Activated naive CD8-positive, alpha-beta T cell (primary cell): ENCODE data around the gene CDH11.

ENCODE experiments used
- H3K27ac Mint-ChIP-seq: one replicate; pipeline ENCODE4 v1.8.0; 2021; ENCODE audit warnings: mixed read lengths
- H3K27me3 Mint-ChIP-seq: one replicate; pipeline ENCODE4 v1.8.0; 2021; ENCODE audit warnings: mixed read lengths
- H3K36me3 Mint-ChIP-seq: one replicate; pipeline ENCODE4 v1.8.0; 2021; ENCODE audit warnings: mixed read lengths
- H3K4me1 Mint-ChIP-seq: one replicate; pipeline ENCODE4 v1.8.0; 2021; ENCODE audit warnings: low read depth, mixed read lengths
- H3K4me3 Mint-ChIP-seq: one replicate; pipeline ENCODE4 v1.8.0; 2021; ENCODE audit warnings: mild to moderate bottlenecking, mixed read lengths
- H3K9me3 Mint-ChIP-seq: one replicate; pipeline ENCODE4 v1.8.0; 2021; ENCODE audit warnings: low read depth, mixed read lengths

The CDH11 gene

GRCh38 chr16:65068151-65068740, 53.6 kb downstream of the CDH11 start:
- Mint-ChIP-seq H3K9me3 (peaks cover 8% of the 10 kb centered on the region), H3K27ac (no peak overlapping the region), H3K36me3 (no peaks in the 10 kb centered on the region), H3K4me1 (no peaks in the 10 kb centered on the region), H3K27me3 (peaks cover 2% of the 10 kb centered on the region), H3K4me3 (no peak overlapping the region)

GRCh38 chr16:65066651-65067050, 55.2 kb downstream of the CDH11 start:
- no peaks in the 10 kb centered on the region for H3K36me3 Mint-ChIP-seq
- H3K27me3 Mint-ChIP-seq, result peaks cover 2% of the 10 kb centered on the region
- H3K9me3 Mint-ChIP-seq, result peaks cover 8% of the 10 kb centered on the region
- no peak overlapping the region for H3K27ac Mint-ChIP-seq
- H3K4me3 Mint-ChIP-seq, result no peak overlapping the region
- H3K4me1 Mint-ChIP-seq, result no peaks in the 10 kb centered on the region

- Mint-ChIP-seq H3K9me3 (peaks cover 6% of the 10 kb centered on the region), H3K36me3 (no peaks in the 10 kb centered on the region), H3K4me1 (no peaks in the 10 kb centered on the region), H3K27ac (no peak overlapping the region), H3K4me3 (no peak overlapping the region), H3K27me3 (peaks cover 2% of the 10 kb centered on the region)
Measured at GRCh38 chr16:65065031-65065430, 56.8 kb downstream of the CDH11 start.

GRCh38 chr16:65064131-65064530, 57.7 kb downstream of the CDH11 start:
- H3K27me3 Mint-ChIP-seq, result peaks cover 2% of the 10 kb centered on the region
- H3K27ac Mint-ChIP-seq, result no peak overlapping the region
- no peaks in the 10 kb centered on the region for H3K36me3 Mint-ChIP-seq
- no peaks in the 10 kb centered on the region for H3K4me1 Mint-ChIP-seq
- peaks cover 9% of the 10 kb centered on the region for H3K9me3 Mint-ChIP-seq
- no peak overlapping the region for H3K4me3 Mint-ChIP-seq

- no peaks in the 10 kb centered on the region for H3K4me1 Mint-ChIP-seq
- no peaks in the 10 kb centered on the region for H3K36me3 Mint-ChIP-seq
- peaks cover 9% of the 10 kb centered on the region for H3K9me3 Mint-ChIP-seq
- no peak overlapping the region for H3K27ac Mint-ChIP-seq
- peaks cover 2% of the 10 kb centered on the region for H3K27me3 Mint-ChIP-seq
- no peak overlapping the region for H3K4me3 Mint-ChIP-seq
Measured at GRCh38 chr16:65062736-65063583, 58.9 kb downstream of the CDH11 start.

- H3K27me3 Mint-ChIP-seq, result peaks cover under 1% of the 10 kb centered on the region
- H3K4me1 Mint-ChIP-seq, result no peaks in the 10 kb centered on the region
- no peak overlapping the region for H3K27ac Mint-ChIP-seq
- H3K36me3 Mint-ChIP-seq, result no peaks in the 10 kb centered on the region
- H3K4me3 Mint-ChIP-seq, result no peak overlapping the region
- peaks cover 7% of the 10 kb centered on the region for H3K9me3 Mint-ChIP-seq
Measured at GRCh38 chr16:65061935-65062518, 59.8 kb downstream of the CDH11 start.

GRCh38 chr16:65061263-65061662, 60.6 kb downstream of the CDH11 start:
- Mint-ChIP-seq H3K36me3 (no peaks in the 10 kb centered on the region), H3K9me3 (peaks cover 6% of the 10 kb centered on the region), H3K4me3 (no peak overlapping the region), H3K27me3 (no peaks in the 10 kb centered on the region), H3K27ac (no peak overlapping the region), H3K4me1 (no peaks in the 10 kb centered on the region)

GRCh38 chr16:65059406-65059980, 62.4 kb downstream of the CDH11 start:
- H3K27me3 Mint-ChIP-seq, result no peaks in the 10 kb centered on the region
- peaks cover 11% of the 10 kb centered on the region for H3K9me3 Mint-ChIP-seq
- H3K4me3 Mint-ChIP-seq, result no peak overlapping the region
- H3K27ac Mint-ChIP-seq, result no peak overlapping the region
- H3K4me1 Mint-ChIP-seq, result no peaks in the 10 kb centered on the region
- no peaks in the 10 kb centered on the region for H3K36me3 Mint-ChIP-seq

GRCh38 chr16:65057184-65057583, 64.7 kb downstream of the CDH11 start:
- no peaks in the 10 kb centered on the region for H3K4me1 Mint-ChIP-seq
- no peak overlapping the region for H3K27ac Mint-ChIP-seq
- no peaks in the 10 kb centered on the region for H3K27me3 Mint-ChIP-seq
- H3K9me3 Mint-ChIP-seq, result peaks cover 17% of the 10 kb centered on the region
- H3K36me3 Mint-ChIP-seq, result no peaks in the 10 kb centered on the region
- no peak overlapping the region for H3K4me3 Mint-ChIP-seq

GRCh38 chr16:65054457-65054856, 67.4 kb downstream of the CDH11 start:
- Mint-ChIP-seq H3K4me3 (no peak overlapping the region), H3K9me3 (peaks cover 11% of the 10 kb centered on the region), H3K27me3 (no peaks in the 10 kb centered on the region), H3K4me1 (no peaks in the 10 kb centered on the region), H3K36me3 (no peaks in the 10 kb centered on the region), H3K27ac (no peak overlapping the region)

GRCh38 chr16:65049679-65050078, 72.2 kb downstream of the CDH11 start:
- Mint-ChIP-seq H3K36me3 (no peaks in the 10 kb centered on the region), H3K27me3 (no peaks in the 10 kb centered on the region), H3K27ac (no peak overlapping the region), H3K4me1 (no peaks in the 10 kb centered on the region), H3K9me3 (peaks cover 14% of the 10 kb centered on the region), H3K4me3 (no peak overlapping the region)

- Mint-ChIP-seq H3K9me3 (peaks cover 11% of the 10 kb centered on the region), H3K27ac (no peak overlapping the region)
Measured at GRCh38 chr16:65045961-65046360, 75.9 kb downstream of the CDH11 start.

GRCh38 chr16:65044873-65045272, 77.0 kb downstream of the CDH11 start:
- no peaks in the 10 kb centered on the region for H3K4me1 Mint-ChIP-seq
- no peaks in the 10 kb centered on the region for H3K36me3 Mint-ChIP-seq
- H3K4me3 Mint-ChIP-seq, result no peak overlapping the region
- no peaks in the 10 kb centered on the region for H3K27me3 Mint-ChIP-seq
- H3K27ac Mint-ChIP-seq, result no peak overlapping the region
- H3K9me3 Mint-ChIP-seq, result peaks cover 11% of the 10 kb centered on the region

More at GRCh38 chr16:65045961-65046360, 75.9 kb downstream of the CDH11 start:
- Mint-ChIP-seq H3K4me1 (no peaks in the 10 kb centered on the region), H3K4me3 (no peak overlapping the region), H3K36me3 (no peaks in the 10 kb centered on the region), H3K27me3 (no peaks in the 10 kb centered on the region)

- Mint-ChIP-seq H3K27me3 (no peaks in the 10 kb centered on the region), H3K4me3 (no peak overlapping the region), H3K4me1 (no peaks in the 10 kb centered on the region)
Measured at GRCh38 chr16:65044026-65044425, 77.8 kb downstream of the CDH11 start.

More at GRCh38 chr16:65044026-65044425, 77.8 kb downstream of the CDH11 start:
- no peak overlapping the region for H3K27ac Mint-ChIP-seq
- H3K36me3 Mint-ChIP-seq, result no peaks in the 10 kb centered on the region
- peaks cover 11% of the 10 kb centered on the region for H3K9me3 Mint-ChIP-seq
